GM18502 (cell line): ENCODE measurements around the gene S100A16.
"Not testable (repeated sequence)": the region's sequence is repeated elsewhere in the genome, so short reads cannot be mapped to it uniquely, and the experiment has no call there.

Experiments
- ATAC-seq: cut with Tn5 transposase; IDR thresholded peaks from one replicate; pipeline ENCODE4 v1.9.1; 2021; ENCODE audit warnings: mild to moderate bottlenecking; ENCODE audit not compliant: unreplicated experiment, poor library complexity

S100A16 gene, protein sequence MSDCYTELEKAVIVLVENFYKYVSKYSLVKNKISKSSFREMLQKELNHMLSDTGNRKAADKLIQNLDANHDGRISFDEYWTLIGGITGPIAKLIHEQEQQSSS

DNA sequence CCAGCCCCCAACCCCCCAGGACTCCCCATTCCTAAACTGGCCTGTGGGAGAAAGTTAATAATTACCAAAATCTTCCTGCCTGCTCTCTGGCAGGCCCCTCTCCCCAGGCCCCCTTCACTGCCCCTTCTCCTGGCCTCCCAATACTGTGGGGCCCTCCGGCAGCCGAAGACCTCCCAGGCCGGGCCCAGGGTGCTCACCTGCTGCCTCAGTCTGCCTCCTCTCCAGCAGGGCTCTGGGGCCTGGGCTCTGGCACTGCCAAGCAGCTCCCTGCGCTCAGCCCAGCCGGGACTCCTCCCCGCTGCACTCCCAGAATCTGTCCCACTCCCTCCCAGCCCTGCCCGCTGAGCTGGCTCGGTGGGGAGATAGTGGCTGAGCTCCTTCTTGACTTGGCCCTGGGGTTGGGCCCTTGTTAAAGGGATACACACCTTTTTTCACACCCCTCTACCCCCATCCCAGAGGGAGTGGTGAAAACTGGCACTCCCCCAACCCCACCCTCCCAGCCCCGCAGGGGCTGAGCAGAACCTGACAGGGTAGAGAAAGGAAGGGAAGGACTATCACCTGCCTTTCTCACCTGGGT, at the start of gene S100A16:
Gene S100A16 (minus strand): TSS at position 383 of the 577 bp plus-strand sequence. CDS start 4,986 bp downstream, outside the sequence.
- no peak for ATAC-seq

DNA sequence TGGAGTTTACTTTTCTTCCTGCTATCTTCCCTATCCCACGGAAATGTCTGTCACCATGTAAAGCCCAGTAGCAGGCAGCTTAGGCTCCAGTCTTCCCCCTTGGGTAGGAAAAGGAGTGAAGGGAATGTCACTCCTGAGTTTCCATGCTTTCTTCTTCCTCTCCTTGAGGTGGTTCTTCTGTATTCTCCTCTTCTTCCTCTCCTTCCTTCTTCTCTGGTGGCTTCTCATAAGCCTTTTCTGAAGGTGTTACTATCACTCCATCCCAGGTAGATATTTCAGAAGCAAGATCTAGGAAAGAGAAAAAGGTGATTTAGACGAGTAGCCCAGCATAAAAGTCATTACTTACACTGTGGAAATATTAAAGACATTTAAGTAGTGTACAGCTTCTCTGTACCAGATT, 49.3 kb upstream of the S100A16 start:
- no peak for ATAC-seq

DNA sequence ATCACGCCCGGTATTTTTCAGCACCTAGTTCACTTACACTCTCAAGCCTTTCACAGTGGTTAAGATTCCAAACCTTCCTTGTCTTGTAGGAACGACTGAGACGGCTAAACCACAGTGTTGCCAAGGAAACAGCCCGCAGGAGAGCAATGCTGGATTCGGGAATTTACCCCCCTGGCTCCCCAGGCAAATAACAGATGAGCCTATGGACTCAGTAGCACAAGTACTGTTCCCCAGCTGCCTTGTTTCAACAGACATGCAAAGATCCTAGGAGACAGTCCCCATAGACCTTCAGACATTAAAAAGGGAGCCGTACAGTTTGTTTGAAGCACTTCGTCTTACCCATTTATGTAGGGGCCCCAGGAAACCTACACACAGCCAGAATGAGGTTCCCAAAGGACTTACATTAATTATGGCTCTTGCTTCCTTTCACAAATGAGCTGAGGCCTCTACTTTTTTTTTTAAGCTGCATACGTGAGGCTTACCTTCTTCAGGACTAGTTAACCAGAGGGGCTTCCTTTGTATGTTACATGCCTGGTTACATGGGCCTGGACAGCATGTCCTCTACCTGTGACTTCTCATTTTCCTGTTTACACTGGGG, 48.3 kb upstream of the S100A16 start:
- no peak for ATAC-seq

DNA sequence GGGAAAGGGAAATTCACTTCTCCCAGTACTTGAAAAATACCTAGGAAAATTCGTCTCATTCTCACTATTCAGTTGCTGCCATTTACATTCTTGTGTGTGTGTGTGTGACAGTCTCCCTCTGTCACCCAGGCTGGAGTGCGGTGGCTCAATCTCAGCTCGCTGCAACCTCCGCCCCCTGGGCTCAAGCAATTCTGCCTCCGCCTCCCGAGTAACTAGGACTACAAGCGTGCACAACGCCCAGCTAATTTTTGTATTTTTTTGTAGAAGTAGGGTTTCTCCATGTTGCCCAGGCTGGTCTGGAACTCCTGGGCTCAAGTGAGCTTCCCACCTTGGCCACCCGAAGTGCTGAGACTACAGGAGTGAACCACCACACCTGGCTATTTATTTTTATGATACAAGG, 46.7 kb upstream of the S100A16 start:
- ATAC-seq = no peak

DNA sequence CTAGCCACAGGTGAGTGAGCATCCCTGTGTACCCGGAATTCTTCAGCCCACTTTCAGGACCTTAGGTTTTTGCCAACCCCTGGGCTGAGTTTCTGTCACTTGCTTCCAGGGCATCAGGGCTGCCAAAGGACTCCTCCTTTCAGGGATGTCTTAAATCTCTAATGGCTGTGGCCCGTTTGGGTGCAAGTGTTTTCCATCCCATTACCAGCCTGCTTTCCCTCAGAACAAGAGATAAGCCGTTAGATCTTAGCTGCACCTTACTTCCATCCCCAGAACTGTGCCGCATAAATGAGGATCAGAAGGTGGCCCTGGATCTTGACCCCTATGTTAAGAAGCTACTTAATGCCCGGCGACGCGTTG, 46.2 kb upstream of the S100A16 start:
- no peak for ATAC-seq

DNA sequence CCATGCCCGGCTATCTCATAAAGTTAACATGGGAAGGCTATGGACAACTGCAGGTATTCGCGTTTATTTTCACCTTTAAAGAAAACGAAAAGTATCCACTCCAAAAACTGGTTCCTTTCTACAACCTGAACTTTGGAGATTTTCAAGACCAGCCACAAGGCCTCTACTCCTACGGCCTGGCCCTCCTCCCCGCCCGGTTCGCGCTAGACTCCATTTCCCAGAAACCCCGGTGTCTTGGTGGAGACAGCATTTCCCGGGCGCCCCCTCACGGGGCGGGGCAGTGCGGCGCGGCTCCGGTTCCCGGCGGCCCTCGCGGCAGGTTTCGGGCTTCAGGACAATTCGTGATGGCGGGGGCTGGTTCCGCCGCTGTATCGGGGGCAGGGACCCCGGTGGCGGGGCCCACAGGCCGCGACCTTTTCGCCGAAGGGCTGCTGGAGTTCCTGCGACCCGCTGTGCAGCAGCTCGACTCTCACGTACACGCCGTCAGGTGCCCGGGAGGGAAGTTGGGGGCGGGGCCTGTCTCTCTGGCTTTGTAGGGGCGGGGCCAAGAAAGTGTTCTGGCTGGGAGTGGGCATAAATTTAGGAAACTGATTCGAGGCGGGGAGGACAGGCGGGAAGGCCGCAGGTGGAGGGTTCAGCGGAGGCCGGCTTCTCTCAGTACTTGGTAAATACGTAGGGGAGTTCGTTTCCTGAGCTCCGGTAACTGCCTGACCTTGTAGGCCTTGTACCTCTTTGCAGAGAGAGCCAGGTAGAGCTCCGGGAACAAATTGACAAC, 45.6 kb upstream of the S100A16 start, which contains the start of gene SNAPIN:
Gene SNAPIN (plus strand): TSS at position 304 of the 775 bp plus-strand sequence. CDS start 41 bp downstream, at position 345.
- peak; percentile 87 for ATAC-seq

DNA sequence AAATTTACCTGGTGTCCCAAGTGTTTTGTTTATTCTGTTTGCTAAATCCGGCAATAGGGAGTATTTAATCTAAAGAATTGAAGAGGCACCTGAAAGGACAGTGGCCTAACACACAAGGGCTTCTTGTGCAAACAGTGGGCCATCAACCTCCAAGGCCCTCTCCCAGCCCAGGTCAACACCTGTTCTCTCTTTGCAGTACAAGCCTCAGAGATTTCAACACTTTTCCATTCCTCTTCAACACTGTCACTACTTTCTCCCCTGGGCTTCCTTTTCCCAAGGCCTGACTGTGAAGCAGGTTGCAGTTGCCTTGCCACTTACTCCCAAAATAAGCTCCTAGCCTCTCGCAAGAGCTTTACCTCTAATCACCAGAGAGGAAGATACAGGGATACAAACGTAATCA, 42.4 kb upstream of the S100A16 start:
- ATAC-seq = no peak

DNA sequence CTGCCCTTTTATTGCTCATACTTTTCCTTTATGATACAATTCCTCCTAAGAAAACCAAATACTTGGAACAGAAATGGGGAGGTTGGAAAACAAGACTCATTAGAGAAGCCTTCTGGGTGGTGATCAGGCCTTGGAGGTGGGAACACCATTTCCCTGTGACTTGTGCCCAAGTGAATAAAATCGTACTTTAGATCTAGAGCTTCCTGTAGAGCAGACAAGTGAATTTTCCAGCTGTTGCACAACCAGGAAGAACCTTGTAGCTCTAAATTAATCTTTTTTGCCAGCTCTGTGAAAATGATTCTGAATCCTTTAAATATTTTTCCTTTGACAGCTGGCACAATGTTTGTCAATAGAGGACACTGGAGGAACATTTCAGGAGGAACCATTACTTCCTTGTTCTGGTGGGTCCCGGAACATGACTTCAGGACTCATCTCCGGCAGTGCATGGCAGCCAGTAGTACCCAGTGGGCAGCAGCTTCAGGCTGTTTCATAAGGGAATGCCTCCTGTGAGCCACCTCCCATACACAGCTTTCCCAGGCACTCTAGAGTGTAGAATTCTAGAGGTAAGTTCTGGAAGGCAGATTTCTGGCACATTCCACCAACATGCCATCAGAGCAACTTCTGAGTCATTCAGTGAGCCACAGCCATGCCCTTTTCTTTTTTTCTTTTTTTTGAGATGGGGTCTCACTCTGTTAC, 40.0 kb upstream of the S100A16 start:
- ATAC-seq = no peak

DNA sequence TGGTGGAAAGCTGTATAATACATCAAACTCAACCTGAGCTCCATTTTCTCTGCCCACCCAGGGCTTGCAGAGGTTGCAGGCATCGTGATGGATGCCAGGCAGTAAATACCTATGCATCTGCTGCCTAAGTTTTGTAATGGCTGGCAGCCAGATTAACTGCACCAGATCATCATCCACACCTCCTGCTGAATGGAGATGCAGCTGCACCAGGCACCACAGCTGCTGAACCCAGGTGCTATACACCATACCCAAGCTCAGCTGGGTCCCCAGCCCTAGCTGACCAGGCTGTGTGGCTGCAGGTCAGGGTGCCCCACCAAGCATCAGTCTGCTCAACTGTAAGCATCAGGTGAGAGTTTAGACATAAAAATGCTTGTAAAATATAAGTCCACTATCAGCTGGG, 38.8 kb upstream of the S100A16 start:
- ATAC-seq = no peak

DNA sequence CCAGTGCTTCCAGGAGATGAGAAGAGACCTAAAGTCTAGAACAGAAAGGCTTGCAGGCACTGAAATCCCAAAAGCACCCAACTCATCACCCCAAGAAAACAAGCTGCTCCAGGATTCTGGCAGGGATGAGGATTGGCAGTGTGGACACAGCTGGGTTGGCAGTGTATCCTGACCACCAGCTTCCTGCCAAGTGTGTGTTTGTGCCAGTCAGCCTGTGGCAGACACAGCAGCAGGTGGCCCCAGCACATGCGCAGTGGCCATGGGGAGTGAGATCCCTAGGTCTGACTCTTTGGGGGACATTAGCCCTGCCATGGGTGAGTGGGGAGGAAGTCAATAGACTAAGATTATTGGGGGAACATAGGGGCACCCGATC, 36.9 kb upstream of the S100A16 start:
- no peak for ATAC-seq

DNA sequence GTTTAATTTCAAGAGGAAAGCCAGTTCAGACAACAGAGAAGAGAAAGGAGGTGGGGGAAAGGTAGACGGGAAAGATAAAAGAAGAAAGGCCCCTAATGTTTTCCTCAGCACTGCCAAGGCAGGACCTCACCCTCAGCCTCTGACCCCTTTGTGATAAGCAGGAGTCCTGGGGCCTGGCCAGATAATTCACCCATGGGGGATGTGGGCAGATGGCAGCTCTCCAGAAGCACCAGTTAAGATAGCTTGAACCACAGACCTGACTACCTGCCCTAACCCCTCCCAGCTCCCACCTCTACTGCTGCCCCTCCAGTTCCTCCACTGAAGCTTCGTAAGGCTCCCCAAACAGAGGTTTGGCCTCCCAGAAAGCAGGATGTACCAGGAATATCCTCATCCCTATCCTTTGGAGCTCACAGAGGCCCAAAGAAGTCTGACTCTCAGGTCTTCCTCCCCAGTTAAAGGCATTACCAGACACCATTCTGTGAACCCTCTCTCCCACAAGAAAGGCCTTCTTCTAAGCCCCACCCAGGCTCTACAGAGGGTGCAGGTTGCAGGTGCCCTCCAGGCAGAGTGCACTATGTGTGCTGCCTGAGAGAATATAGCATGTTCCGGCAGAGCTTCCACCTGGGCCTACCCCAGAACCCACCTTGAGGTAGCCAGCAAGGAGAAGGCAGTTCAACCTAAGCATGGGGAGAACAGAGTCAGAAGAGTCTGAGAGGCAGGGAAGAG, 36.4 kb upstream of the S100A16 start:
- no peak for ATAC-seq

DNA sequence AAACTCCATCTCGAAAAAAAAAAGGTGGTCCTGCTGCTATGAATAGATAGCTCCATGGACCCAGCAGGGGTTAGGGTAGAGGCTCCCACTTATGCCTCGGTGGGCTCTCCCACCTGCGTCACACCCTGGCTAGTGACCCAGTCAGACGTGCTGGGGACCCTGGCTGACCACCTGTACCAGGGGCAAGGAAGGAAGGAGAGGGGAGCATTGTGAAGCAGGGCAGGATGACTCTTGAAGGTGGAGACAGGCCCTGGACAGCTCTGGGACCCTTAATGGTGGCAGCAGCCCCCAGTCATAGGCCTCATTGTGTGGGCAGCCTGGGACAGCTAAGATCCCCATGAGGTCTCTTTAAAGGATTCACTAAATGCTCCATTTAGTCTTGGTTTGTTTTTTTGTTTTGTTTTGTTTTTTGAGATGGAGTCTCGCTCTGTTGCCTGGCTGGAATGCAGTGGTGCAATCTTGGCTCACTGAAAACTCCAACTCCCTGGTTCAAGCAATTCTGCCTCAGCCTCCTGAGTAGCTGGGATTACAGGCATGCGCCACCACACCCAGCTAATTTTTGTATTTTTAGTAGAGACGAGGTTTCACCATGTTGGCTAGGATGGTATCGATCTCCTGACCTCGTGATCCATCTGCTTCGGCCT, 35.2 kb upstream of the S100A16 start:
- no peak for ATAC-seq

DNA sequence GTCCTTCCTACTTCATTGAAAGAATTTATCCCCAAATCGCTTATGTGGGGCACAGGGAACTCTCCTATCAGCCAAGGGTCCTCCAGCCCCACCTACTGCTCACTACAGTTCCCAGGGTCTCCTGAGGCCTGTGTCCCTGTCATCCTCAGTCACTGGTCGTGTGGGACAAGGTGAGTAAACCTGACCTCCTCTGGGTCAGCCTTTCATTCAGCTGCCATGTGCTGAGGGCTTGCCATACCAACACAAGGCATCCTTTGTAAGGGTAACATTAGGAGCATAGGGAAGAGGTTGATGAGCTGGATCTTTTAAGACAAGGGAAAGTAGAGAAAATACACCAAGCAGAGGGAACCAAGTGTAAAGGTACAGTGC, 34.4 kb upstream of the S100A16 start:
- no peak for ATAC-seq

DNA sequence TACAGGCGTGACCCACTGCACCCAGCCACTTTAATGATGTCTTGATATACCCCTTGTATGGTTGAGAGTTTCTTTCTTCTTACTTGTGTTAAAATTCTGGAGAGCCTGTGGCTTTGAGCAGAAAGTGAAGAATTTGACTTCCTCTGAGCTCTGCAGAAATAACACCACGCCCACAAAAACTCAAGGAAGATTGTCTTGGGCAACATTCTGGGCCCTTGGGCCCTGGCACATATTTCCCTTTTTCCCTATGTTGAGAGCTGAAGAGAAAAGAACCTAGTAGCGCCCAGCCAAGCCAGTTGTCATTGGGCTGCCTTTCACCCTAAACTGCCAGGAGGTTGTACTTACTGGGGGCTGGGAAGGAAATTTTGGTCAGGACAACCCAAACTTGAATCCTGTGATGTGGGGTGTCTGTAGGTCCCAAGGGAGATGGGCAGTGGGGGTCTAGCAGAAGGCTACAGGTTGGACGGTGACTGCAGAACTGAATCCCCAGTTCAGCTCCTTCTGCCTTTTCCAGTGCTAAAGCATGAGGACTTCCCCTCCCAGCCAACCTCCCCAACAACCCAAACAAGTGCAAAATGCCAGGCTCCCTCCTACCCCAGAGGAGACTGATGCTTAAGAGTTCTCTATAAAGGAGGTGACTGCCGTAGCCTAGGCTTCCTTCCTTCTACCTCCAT, 33.9 kb upstream of the S100A16 start:
- ATAC-seq = no peak

DNA sequence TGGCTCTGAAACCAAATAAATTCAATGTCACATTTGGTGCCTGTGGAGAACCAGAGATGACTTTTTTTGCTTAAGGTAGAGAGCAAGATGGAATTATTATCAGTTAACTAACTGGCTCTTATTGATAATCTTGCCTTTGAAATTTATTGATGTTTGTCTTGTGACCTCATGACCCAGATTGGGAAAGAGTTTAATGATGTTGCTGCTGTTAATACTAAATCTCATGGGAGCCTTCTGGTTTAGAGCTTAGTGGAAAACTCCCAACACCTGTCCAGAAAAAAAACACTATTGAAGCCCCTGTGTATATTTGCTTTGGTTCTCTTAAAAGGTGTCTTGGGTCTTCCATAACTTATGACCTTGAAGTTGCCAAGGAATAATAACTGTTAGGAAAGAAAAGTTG, 30.9 kb upstream of the S100A16 start:
- ATAC-seq = no peak

DNA sequence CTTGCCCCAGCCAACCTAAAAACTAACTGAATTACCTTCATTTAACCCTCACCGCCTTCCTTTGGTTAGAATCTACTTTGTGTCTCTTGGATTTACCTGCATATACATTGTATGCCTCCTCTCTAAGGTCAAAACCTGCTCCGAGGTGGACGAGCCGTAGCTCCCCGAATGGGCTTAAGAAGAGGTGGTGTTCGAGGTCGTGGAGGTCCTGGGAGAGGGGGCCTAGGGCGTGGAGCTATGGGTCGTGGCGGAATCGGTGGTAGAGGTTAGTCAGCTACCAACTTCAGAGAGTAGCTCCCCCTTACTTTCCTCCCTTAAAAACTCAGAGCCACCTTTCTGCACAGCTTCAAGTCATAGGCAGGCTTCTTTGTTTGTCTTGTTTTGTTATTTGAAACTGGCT, 30.2 kb upstream of the S100A16 start:
- ATAC-seq = no peak

DNA sequence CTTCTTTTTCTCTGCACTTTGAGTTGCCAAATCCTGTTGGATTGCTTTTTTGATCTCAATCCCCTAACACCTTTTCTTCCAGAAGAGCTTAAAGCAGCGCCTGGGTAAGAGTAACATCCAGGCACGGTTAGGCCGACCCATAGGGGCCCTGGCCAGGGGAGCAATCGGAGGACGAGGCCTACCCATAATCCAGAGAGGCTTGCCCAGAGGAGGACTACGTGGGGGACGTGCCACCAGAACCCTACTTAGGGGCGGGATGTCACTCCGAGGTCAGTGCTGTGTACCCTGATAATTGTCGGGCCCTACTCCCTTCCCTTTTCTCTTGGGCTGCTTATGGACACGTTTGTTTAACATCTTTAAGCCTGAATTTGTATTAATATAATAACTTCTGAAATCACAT, 29.2 kb upstream of the S100A16 start:
- ATAC-seq = no peak

DNA sequence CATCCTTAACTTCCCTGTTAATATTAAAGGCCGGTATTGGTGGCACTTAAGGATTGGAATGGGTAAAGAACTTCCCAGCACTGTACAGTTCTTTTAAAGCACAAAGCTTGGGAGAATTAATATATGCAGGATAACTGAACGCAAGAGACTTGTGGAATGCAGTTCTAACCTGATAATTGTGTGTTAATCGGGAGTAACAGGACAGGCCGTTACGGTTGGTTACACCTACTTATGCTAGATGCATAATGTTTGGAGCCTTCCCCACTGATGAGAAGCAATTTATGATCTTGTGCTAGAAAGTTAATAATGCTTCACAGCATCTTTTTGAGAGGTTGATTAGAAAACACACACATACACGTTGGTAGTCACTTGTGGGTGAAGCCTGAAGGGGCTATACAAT, 27.9 kb upstream of the S100A16 start:
- no peak for ATAC-seq

DNA sequence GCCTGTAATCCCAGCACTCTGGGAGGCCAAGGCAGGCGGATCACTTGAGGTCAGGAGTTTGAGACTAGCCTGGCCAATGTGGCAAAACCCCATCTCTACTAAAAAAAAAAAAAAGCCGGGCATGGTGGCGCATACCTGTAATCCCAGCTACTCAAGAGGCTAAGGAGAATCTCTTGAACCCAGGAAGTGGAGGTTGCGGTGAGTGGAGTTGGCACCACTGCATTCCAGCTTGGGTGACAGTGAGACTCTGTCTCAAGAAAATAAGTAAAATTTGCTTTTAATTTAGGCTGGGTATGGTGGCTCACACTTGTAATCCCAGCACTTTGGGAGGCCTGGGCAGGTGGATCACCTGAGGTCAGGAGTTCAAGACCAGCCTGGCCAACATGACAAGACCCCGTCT, 27.3 kb upstream of the S100A16 start:
- not testable (repeated sequence) for ATAC-seq
